OCI-LY1 (cell line): ENCODE measurements around the gene TIRAP.

ENCODE experiments used
- H2AFZ ChIP-seq: fragments of 200-600 bp; sonication (generic), shearing (Covaris generic); 2 replicates; pipeline ENCODE4 v1.6.0; 2014; ENCODE audit warnings: antibody characterized with exemption, mild to moderate bottlenecking, low read length
- H3F3A ChIP-seq: fragments of 200-600 bp; sonication (generic), shearing (Covaris generic); 2 replicates; pipeline ENCODE4 v1.6.0; 2014; ENCODE audit warnings: mild to moderate bottlenecking, antibody characterized with exemption, low read length, moderate library complexity; ENCODE audit not compliant: insufficient read depth
- H3K27ac ChIP-seq: fragments of 200-600 bp; sonication (generic); 2 replicates; pipeline ENCODE4 v1.5.1; 2014; ENCODE audit warnings: low read length, mixed run types, mild to moderate bottlenecking, low read depth; ENCODE audit not compliant: poor library complexity, severe bottlenecking
- H3K27me3 ChIP-seq: fragments of 200-600 bp; sonication (generic); 2 replicates; pipeline ENCODE4 v1.6.0; 2014; ENCODE audit warnings: antibody characterized with exemption, mild to moderate bottlenecking, low read length, moderate library complexity; ENCODE audit not compliant: insufficient read depth
- H3K36me3 ChIP-seq: fragments of 200-600 bp; sonication (generic); 2 replicates; pipeline ENCODE4 v1.6.1; 2014; ENCODE audit warnings: mild to moderate bottlenecking, antibody characterized with exemption, low read length, moderate library complexity, mixed read lengths; ENCODE audit not compliant: insufficient read depth
- H3K4me1 ChIP-seq: fragments of 200-600 bp; sonication (generic); 2 replicates; pipeline ENCODE4 v1.5.1; 2014; ENCODE audit warnings: mild to moderate bottlenecking, low read length, moderate library complexity; ENCODE audit not compliant: insufficient read depth, severe bottlenecking
- H3K4me2 ChIP-seq: fragments of 200-600 bp; sonication (generic), shearing (Covaris generic); 2 replicates; pipeline ENCODE4 v1.6.1; 2014; ENCODE audit warnings: low read length
- H3K4me3 ChIP-seq: fragments of 200-600 bp; sonication (generic); 2 replicates; pipeline ENCODE4 v1.5.1; 2014; ENCODE audit warnings: low read length, low read depth, mild to moderate bottlenecking, mixed read lengths; ENCODE audit not compliant: poor library complexity, severe bottlenecking
- H3K79me2 ChIP-seq: fragments of 200-600 bp; shearing (Covaris generic); 2 replicates; pipeline ENCODE4 v1.6.1; 2016; ENCODE audit warnings: mixed run types, low read length, mixed read lengths; ENCODE audit not compliant: insufficient read depth
- H3K9ac ChIP-seq: fragments of 200-600 bp; sonication (generic), shearing (Covaris generic); 2 replicates; pipeline ENCODE4 v1.6.1; 2014; ENCODE audit warnings: mild to moderate bottlenecking, low read length, mixed read lengths
- H3K9me2 ChIP-seq: fragments of 200-600 bp; sonication (generic), shearing (Covaris generic); 2 replicates; pipeline ENCODE4 v1.6.1; 2014; ENCODE audit warnings: low read depth, mild to moderate bottlenecking, low read length, mixed read lengths
- H3K9me3 ChIP-seq: fragments of 200-600 bp; shearing (Covaris generic); 2 replicates; pipeline ENCODE4 v1.6.1; 2014; ENCODE audit warnings: low read length, mixed read lengths
- H4K20me1 ChIP-seq: fragments of 200-600 bp; sonication (generic), shearing (Covaris generic); 2 replicates; pipeline ENCODE4 v1.6.0; 2016; ENCODE audit warnings: mild to moderate bottlenecking, low read length; ENCODE audit not compliant: insufficient read depth
- EZH2 ChIP-seq: fragments of 200-600 bp; sonication (generic), shearing (Covaris generic); IDR thresholded peaks from 2 replicates; pipeline ENCODE4 v1.8.0; 2017; ENCODE audit warnings: borderline replicate concordance, mixed run types, mild to moderate bottlenecking, antibody characterized with exemption, low read length, moderate library complexity, mixed read lengths
- TF ChIP-seq, protein P1 (sequence below): fragments of 200-600 bp; sonication (generic), shearing (Covaris generic); IDR thresholded peaks from 2 replicates; pipeline ENCODE4 v1.5.1; 2017; ENCODE audit warnings: mild to moderate bottlenecking, antibody characterized with exemption, low read length, moderate library complexity, mixed read lengths

The TIRAP gene

GRCh38 chr11:126281245-126281644 lies 1.6 kb upstream of the TIRAP start:
- Histone ChIP-seq H3K9me3 (no peaks in the 10 kb centered on the region), H3K9ac (no peak overlapping the region), H4K20me1 (no peaks in the 10 kb centered on the region), H3K9me2 (no peaks in the 10 kb centered on the region), H3K79me2 (no peaks in the 10 kb centered on the region), H3K36me3 (peaks cover 13% of the 10 kb centered on the region; the same call in 1 of the 2 replicates), H2AFZ (no peak overlapping the region), H3K4me3 (no peak overlapping the region), H3K27me3 (no peaks in the 10 kb centered on the region), H3K4me2 (no peak overlapping the region), H3F3A (no peaks in the 10 kb centered on the region), H3K4me1 (peaks cover 28% of the 10 kb centered on the region), H3K27ac (no peak overlapping the region)
- no peak for TF ChIP-seq EZH2
- TF ChIP-seq, protein P1, sequence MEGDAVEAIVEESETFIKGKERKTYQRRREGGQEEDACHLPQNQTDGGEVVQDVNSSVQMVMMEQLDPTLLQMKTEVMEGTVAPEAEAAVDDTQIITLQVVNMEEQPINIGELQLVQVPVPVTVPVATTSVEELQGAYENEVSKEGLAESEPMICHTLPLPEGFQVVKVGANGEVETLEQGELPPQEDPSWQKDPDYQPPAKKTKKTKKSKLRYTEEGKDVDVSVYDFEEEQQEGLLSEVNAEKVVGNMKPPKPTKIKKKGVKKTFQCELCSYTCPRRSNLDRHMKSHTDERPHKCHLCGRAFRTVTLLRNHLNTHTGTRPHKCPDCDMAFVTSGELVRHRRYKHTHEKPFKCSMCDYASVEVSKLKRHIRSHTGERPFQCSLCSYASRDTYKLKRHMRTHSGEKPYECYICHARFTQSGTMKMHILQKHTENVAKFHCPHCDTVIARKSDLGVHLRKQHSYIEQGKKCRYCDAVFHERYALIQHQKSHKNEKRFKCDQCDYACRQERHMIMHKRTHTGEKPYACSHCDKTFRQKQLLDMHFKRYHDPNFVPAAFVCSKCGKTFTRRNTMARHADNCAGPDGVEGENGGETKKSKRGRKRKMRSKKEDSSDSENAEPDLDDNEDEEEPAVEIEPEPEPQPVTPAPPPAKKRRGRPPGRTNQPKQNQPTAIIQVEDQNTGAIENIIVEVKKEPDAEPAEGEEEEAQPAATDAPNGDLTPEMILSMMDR: no peak

GRCh38 chr11:126281666-126282175 lies 1.2 kb upstream of the TIRAP start:
- no peaks in the 10 kb centered on the region for H3K9me2 ChIP-seq
- H3K79me2 ChIP-seq: no peaks in the 10 kb centered on the region
- no peak overlapping the region for H3K9ac ChIP-seq
- peaks cover 13% of the 10 kb centered on the region; the same call in 1 of the 2 replicates for H3K36me3 ChIP-seq
- peaks cover 28% of the 10 kb centered on the region for H3K4me1 ChIP-seq
- TF ChIP-seq, protein P1: no peak
- TF ChIP-seq EZH2: no peak
- peak overlapping the region; percentile 70 for H3K27ac ChIP-seq
- H3K4me2 ChIP-seq: no peak overlapping the region
- H3F3A ChIP-seq: no peaks in the 10 kb centered on the region
- no peaks in the 10 kb centered on the region for H3K9me3 ChIP-seq
- no peaks in the 10 kb centered on the region for H3K27me3 ChIP-seq
- no peak overlapping the region for H3K4me3 ChIP-seq
- H2AFZ ChIP-seq: no peak overlapping the region
- no peaks in the 10 kb centered on the region for H4K20me1 ChIP-seq

DNA sequence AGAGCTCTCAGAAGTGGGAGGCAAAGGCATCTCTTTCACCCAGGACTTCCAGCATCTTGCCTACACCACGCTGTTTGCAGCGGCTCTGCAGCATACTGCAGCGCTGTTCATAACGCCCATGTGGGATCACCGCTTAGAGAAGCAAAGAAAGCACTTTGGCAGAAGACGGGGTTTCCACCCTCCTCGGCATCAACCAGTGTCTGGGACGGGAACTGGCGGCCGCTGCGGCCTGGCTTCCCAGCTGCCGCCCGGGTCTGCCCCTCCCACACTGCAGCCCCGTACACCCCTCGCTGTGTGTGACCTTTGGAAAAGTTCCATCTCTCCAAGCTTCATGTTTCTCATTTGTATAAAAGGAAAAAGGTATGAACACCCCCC lies 545 bp upstream of the TIRAP start:
- peaks cover 28% of the 10 kb centered on the region for H3K4me1 ChIP-seq
- H3F3A ChIP-seq: no peaks in the 10 kb centered on the region
- no peaks in the 10 kb centered on the region for H3K9me2 ChIP-seq
- peak overlapping the region; percentile 88 for H3K9ac ChIP-seq
- no peaks in the 10 kb centered on the region for H4K20me1 ChIP-seq
- H3K9me3 ChIP-seq: no peaks in the 10 kb centered on the region
- TF ChIP-seq, protein P1: no peak
- no peak for TF ChIP-seq EZH2
- H3K4me3 ChIP-seq: peak overlapping the region; percentile 83
- H2AFZ ChIP-seq: no peak overlapping the region
- H3K79me2 ChIP-seq: no peaks in the 10 kb centered on the region
- peaks cover 9% of the 10 kb centered on the region; the same call in 1 of the 2 replicates for H3K36me3 ChIP-seq
- H3K27me3 ChIP-seq: no peaks in the 10 kb centered on the region
- H3K27ac ChIP-seq: peak overlapping the region; percentile 70
- peak overlapping the region; percentile 90 for H3K4me2 ChIP-seq
